ENCODE results near the gene SPAG17.

DNA sequence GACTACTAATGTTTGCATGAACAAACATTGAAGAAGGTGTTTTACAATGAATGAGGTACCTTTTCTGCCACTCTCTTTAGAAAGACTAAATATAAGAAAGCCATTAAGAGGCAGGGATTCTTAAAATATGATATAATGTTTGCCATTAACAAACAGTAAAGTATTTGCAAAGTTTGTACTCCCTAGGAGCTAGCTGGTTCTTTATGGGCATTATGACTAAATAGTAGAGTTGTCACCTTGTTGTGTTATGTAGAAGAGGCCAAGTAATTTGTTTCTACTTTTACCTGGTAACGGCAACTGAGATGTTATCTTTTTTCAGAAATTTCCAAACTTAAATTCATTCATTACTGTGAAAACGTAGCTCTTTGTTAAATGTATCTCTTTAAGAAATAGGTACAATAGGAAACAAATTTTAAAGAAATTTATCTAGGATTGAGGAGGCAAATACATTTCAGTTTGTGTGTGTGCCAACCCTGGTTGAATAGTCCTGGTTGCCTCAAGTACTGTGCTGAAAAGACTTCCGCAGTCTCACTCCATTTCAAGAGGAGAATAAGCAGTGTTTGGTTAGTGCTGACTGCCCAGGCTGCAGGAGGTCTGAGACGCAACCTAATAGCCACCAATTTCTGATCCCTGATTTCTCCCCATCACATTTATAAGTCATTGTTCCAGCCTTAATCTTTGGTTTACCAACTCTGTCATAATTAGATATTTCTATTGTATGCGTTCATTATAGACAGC, 203.4 kb downstream of the SPAG17 start:
- TF ChIP-seq, protein P1, sequence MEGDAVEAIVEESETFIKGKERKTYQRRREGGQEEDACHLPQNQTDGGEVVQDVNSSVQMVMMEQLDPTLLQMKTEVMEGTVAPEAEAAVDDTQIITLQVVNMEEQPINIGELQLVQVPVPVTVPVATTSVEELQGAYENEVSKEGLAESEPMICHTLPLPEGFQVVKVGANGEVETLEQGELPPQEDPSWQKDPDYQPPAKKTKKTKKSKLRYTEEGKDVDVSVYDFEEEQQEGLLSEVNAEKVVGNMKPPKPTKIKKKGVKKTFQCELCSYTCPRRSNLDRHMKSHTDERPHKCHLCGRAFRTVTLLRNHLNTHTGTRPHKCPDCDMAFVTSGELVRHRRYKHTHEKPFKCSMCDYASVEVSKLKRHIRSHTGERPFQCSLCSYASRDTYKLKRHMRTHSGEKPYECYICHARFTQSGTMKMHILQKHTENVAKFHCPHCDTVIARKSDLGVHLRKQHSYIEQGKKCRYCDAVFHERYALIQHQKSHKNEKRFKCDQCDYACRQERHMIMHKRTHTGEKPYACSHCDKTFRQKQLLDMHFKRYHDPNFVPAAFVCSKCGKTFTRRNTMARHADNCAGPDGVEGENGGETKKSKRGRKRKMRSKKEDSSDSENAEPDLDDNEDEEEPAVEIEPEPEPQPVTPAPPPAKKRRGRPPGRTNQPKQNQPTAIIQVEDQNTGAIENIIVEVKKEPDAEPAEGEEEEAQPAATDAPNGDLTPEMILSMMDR (IDR thresholded peaks at IDR 0.05; ENCODE audit: low read depth, low read length) = no peak
- TF ChIP-seq EZH2phosphoT487 (IDR thresholded peaks at IDR 0.05; ENCODE audit: low read depth) = no peak

Data from OCI-LY3 (cell line).